GM12865 (cell line): ENCODE data around the gene CYB5R3.

Experiments
- DNase-seq: peaks from one replicate; pipeline ENCODE4 v3.0.0; 2010; ENCODE audit warnings: low read depth
- H3K4me3 ChIP-seq: 2 replicates; pipeline ENCODE4 v1.5.1; 2011; ENCODE audit warnings: mild to moderate bottlenecking, low read depth, low read length, control low read depth
- TF ChIP-seq, protein P1 (sequence below): IDR thresholded peaks from 2 replicates; pipeline ENCODE4 v1.5.1; 2011; ENCODE audit warnings: low read length, control low read depth, low read depth, inconsistent platforms; ENCODE audit not compliant: insufficient read depth; ENCODE audit errors: missing control alignments

Gene CYB5R3

GRCh38 chr22:42614312-42615091 is 34.7 kb downstream of the CYB5R3 start, which contains the start of gene POLDIP3:
Gene POLDIP3, minus strand, starts transcription at chr22:42614883. Its CDS starts 26 bp downstream, at chr22:42614857.
- H3K4me3 ChIP-seq, result peak within 1 kb of the TSS; percentile 68
- DNase-seq, result peak; percentile 100
- TF ChIP-seq, protein P1, sequence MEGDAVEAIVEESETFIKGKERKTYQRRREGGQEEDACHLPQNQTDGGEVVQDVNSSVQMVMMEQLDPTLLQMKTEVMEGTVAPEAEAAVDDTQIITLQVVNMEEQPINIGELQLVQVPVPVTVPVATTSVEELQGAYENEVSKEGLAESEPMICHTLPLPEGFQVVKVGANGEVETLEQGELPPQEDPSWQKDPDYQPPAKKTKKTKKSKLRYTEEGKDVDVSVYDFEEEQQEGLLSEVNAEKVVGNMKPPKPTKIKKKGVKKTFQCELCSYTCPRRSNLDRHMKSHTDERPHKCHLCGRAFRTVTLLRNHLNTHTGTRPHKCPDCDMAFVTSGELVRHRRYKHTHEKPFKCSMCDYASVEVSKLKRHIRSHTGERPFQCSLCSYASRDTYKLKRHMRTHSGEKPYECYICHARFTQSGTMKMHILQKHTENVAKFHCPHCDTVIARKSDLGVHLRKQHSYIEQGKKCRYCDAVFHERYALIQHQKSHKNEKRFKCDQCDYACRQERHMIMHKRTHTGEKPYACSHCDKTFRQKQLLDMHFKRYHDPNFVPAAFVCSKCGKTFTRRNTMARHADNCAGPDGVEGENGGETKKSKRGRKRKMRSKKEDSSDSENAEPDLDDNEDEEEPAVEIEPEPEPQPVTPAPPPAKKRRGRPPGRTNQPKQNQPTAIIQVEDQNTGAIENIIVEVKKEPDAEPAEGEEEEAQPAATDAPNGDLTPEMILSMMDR, result peak; percentile 25

DNA sequence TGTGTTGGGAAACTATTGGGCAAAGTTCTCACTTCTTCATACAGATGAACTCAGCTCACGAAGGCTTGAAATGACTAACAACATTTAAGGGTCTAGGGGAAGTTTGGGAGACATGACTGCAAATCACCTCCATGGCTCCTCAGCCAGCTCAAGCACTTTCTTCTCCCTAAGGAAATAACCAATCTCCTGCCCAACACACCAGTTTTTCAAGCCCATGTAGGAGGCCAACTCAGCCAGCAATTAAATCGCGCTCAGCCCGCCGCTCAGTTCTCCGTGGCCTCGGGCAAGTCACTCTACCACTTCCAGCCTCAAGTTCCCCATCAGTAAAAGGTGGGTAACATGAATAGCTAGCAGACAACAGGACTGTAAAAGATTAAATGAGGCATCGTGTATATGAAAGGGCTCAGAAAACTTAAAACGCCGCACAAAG is 35.3 kb downstream of the CYB5R3 start:
- peak overlapping the region; percentile 68 for H3K4me3 ChIP-seq
- DNase-seq, result peak; percentile 63
- TF ChIP-seq, protein P1, result no peak

DNA sequence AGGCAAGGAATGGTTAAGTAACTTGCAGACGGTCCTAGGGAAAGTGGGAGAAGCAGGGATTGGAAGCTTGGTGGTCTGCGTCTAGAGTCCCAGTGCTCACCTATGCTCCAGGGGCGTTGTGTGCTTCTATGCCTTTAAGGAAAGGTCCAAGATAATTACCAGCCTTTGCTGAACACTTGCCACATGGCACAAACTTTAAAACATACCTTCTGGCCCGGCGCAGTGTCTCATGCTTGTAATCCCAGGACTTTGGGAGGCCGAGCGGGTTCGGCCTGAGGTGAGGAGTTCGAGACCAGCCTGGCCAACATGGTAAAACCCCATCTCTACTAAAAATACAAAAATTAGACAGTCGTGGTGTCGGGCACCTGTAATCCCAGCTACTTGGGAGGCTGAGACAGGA is 36.9 kb downstream of the CYB5R3 start:
- DNase-seq, result no peak
- TF ChIP-seq, protein P1, result no peak
- H3K4me3 ChIP-seq, result no peak overlapping the region

DNA sequence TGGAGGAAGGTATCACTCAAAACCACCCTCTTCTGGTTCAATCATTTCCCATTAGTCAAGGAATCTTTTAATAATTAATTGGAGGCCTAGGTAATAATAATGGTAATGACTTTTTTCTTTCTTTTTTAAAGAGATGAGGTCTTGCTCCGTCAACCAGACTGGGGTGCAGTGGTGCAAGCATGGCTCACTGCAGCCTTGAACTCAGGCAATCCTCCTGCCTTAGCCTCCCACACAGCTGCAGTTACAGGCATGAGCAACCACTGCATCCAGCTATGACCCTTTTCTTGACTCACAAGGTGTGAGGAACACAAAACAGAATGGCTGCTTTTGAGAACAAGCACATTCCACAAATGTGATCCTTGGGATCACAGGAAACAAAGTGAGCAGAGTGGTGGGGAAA is 38.1 kb downstream of the CYB5R3 start:
- no peak overlapping the region for H3K4me3 ChIP-seq
- TF ChIP-seq, protein P1, result no peak
- DNase-seq, result no peak

GRCh38 chr22:42610186-42610585 is 39.0 kb downstream of the CYB5R3 start:
- TF ChIP-seq, protein P1, result no peak

GRCh38 chr22:42608823-42609361 is 40.3 kb downstream of the CYB5R3 start:
- no peak overlapping the region for H3K4me3 ChIP-seq
- DNase-seq, result no peak
- TF ChIP-seq, protein P1, result no peak

More at GRCh38 chr22:42610186-42610585, 39.0 kb downstream of the CYB5R3 start:
- DNase-seq, result no peak
- no peak overlapping the region for H3K4me3 ChIP-seq
